ENCODE data around the gene GAS2L1.

- TF ChIP-seq CTCF (IDR thresholded peaks at IDR 0.05; ENCODE audit: low read depth, low read length), result no peak
- no peak for TF ChIP-seq MAX (IDR thresholded peaks at IDR 0.05; ENCODE audit: low read depth, low read length)
- TF ChIP-seq POLR2A (IDR thresholded peaks at IDR 0.05; ENCODE audit: extremely low read depth, insufficient read length), result no peak
Observed at GRCh38 chr22:29345932-29346331, 39.5 kb downstream of the GAS2L1 start.

Data from NB4 (cell line).